DOHH2 (cell line): Measurements from ENCODE around the gene MCF2L.
A peak's percentile ranks its signal among the peaks of the same experiment; 100 is the strongest.

Experiments
- H3F3A ChIP-seq: fragments of 200-600 bp; sonication (generic), shearing (Covaris generic); 2 replicates; pipeline ENCODE4 v1.6.0; 2016; ENCODE audit warnings: antibody characterized with exemption, mild to moderate bottlenecking; ENCODE audit not compliant: control insufficient read depth, insufficient read depth
- H3K27ac ChIP-seq: fragments of 200-600 bp; sonication (generic); 2 replicates; pipeline ENCODE4 v1.5.1; 2014; ENCODE audit warnings: low read depth, mild to moderate bottlenecking, low read length, moderate library complexity
- H3K27me3 ChIP-seq: fragments of 200-600 bp; sonication (generic); 2 replicates; pipeline ENCODE4 v1.6.1; 2014; ENCODE audit warnings: mild to moderate bottlenecking, low read length, mixed read lengths; ENCODE audit not compliant: control insufficient read depth
- H3K36me3 ChIP-seq: fragments of 200-600 bp; sonication (generic); 2 replicates; pipeline ENCODE4 v1.6.1; 2014; ENCODE audit warnings: mild to moderate bottlenecking, low read length, moderate library complexity, mixed read lengths; ENCODE audit not compliant: control insufficient read depth
- H3K4me1 ChIP-seq: fragments of 200-600 bp; sonication (generic); 2 replicates; pipeline ENCODE4 v1.6.1; 2014; ENCODE audit warnings: mild to moderate bottlenecking, low read length, mixed read lengths; ENCODE audit not compliant: control insufficient read depth
- H3K4me2 ChIP-seq: fragments of 200-600 bp; sonication (generic); 2 replicates; pipeline ENCODE4 v1.6.0; 2014; ENCODE audit warnings: mild to moderate bottlenecking, low read length, moderate library complexity
- H3K4me3 ChIP-seq: fragments of 200-600 bp; sonication (generic); 2 replicates; pipeline ENCODE4 v1.5.1; 2014; ENCODE audit warnings: mild to moderate bottlenecking, low read length, mixed read lengths
- H3K79me2 ChIP-seq: fragments of 200-600 bp; sonication (generic); 2 replicates; pipeline ENCODE4 v1.6.1; 2014; ENCODE audit warnings: mild to moderate bottlenecking, low read length, mixed read lengths; ENCODE audit not compliant: control insufficient read depth
- H3K9me2 ChIP-seq: fragments of 200-600 bp; sonication (generic); replicated peaks from 2 replicates; pipeline ENCODE4 v1.6.1; 2014; ENCODE audit warnings: mild to moderate bottlenecking, low read length, mixed read lengths; ENCODE audit not compliant: control insufficient read depth
- H3K9me3 ChIP-seq: fragments of 200-600 bp; sonication (generic); 2 replicates; pipeline ENCODE4 v1.6.1; 2014; ENCODE audit warnings: antibody characterized with exemption, low read length, mixed read lengths; ENCODE audit not compliant: control insufficient read depth, insufficient read depth
- H4K20me1 ChIP-seq: fragments of 200-600 bp; sonication (generic); 2 replicates; pipeline ENCODE4 v1.6.0; 2014; ENCODE audit warnings: low read depth, mild to moderate bottlenecking, antibody characterized with exemption, low read length, moderate library complexity; ENCODE audit not compliant: control insufficient read depth, insufficient read depth
- EZH2phosphoT487 ChIP-seq: fragments of 200-600 bp; sonication (generic); IDR thresholded peaks from 2 replicates; pipeline ENCODE4 v1.6.1; 2017; ENCODE audit warnings: borderline replicate concordance, mild to moderate bottlenecking, antibody characterized with exemption, low read length, moderate library complexity, mixed read lengths
- TF ChIP-seq, protein P1 (sequence below): fragments of 200-600 bp; sonication (generic); IDR thresholded peaks from one replicate; pipeline ENCODE4 v1.5.1; 2014; ENCODE audit warnings: antibody characterized with exemption, mild to moderate bottlenecking, low read depth, low read length; ENCODE audit not compliant: poor library complexity, severe bottlenecking

The MCF2L gene

GRCh38 chr13:113001241-113002140 is 32.5 kb downstream of the MCF2L start:
- TF ChIP-seq EZH2phosphoT487, result no peak
- TF ChIP-seq, protein P1, sequence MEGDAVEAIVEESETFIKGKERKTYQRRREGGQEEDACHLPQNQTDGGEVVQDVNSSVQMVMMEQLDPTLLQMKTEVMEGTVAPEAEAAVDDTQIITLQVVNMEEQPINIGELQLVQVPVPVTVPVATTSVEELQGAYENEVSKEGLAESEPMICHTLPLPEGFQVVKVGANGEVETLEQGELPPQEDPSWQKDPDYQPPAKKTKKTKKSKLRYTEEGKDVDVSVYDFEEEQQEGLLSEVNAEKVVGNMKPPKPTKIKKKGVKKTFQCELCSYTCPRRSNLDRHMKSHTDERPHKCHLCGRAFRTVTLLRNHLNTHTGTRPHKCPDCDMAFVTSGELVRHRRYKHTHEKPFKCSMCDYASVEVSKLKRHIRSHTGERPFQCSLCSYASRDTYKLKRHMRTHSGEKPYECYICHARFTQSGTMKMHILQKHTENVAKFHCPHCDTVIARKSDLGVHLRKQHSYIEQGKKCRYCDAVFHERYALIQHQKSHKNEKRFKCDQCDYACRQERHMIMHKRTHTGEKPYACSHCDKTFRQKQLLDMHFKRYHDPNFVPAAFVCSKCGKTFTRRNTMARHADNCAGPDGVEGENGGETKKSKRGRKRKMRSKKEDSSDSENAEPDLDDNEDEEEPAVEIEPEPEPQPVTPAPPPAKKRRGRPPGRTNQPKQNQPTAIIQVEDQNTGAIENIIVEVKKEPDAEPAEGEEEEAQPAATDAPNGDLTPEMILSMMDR, result no peak
- Histone ChIP-seq H4K20me1 (no peaks in the 10 kb centered on the region), H3K9me3 (no peaks in the 10 kb centered on the region), H3K27ac (no peak overlapping the region), H3K27me3 (no peaks in the 10 kb centered on the region), H3K36me3 (no peaks in the 10 kb centered on the region), H3K4me3 (no peak overlapping the region), H3K9me2 (no peaks in the 10 kb centered on the region), H3K4me2 (no peak overlapping the region), H3K4me1 (no peaks in the 10 kb centered on the region), H3K79me2 (no peaks in the 10 kb centered on the region), H3F3A (no peaks in the 10 kb centered on the region)

DNA sequence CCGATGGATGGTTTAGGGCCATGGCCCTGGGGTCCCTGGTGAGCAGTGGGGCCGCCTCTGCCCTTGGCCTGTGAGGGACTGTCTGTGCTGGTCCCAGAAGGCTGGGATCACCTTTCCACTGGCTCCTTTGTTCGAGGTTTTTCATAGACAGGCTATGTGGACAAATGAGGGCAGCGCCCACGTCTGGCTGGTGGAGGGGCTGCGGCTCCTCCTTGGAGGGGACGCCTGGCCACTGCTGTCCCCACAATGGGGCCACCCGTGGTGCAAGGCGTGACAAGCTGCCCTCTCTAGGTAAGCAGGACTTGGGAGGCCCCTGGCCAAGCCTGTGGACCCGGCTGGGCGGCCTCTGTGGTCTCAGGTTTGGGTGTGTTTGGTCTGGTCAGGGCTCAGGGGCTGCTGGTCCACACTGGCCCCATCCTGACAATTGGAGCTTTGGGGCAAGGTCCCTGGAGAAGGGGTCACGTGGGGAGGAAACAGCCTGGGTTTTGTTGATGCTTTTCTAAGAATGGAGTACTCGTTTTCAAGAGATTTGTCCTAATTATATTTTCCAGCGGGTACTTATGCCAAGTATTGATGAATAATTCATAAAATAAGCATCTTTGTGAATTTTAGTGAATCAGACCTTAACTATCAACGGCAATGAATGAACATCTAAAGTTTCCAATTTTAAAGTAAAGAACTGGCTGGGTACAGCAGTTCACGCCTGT is 33.3 kb downstream of the MCF2L start:
- Histone ChIP-seq H3K4me1 (no peaks in the 10 kb centered on the region), H3K9me2 (no peaks in the 10 kb centered on the region), H3K36me3 (no peaks in the 10 kb centered on the region), H3K79me2 (no peaks in the 10 kb centered on the region), H3K9me3 (no peaks in the 10 kb centered on the region), H3K4me3 (no peak overlapping the region), H3K4me2 (no peak overlapping the region), H3K27me3 (no peaks in the 10 kb centered on the region), H3K27ac (no peak overlapping the region), H3F3A (no peaks in the 10 kb centered on the region), H4K20me1 (no peaks in the 10 kb centered on the region)
- no peak for TF ChIP-seq EZH2phosphoT487
- TF ChIP-seq, protein P1, result peak; percentile 25

DNA sequence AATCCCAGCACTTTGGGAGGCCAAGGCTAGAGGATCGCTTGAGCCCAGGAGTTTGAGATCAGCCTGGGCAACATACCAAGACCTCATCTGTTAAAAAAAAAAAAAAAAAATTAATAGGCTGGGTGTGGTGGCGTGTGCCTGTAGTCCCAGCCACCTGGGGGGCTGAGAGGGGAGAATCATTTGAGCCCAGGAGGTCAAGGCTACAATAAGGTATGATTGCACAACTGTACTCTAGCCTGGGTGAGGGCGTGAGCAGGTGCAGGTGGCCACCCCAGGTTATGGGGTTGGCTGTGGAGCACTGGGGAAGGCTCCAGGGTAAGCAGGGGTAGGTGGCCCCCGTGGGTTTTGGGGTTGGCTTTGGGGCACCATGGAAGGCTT is 33.9 kb downstream of the MCF2L start:
- no peaks in the 10 kb centered on the region for H3K27me3 ChIP-seq
- no peaks in the 10 kb centered on the region for H3K79me2 ChIP-seq
- no peak overlapping the region for H3K27ac ChIP-seq
- no peaks in the 10 kb centered on the region for H3F3A ChIP-seq
- H3K9me2 ChIP-seq, result no peaks in the 10 kb centered on the region
- no peaks in the 10 kb centered on the region for H3K36me3 ChIP-seq
- no peak overlapping the region for H3K4me2 ChIP-seq
- no peaks in the 10 kb centered on the region for H3K4me1 ChIP-seq
- H3K9me3 ChIP-seq, result no peaks in the 10 kb centered on the region
- H3K4me3 ChIP-seq, result no peak overlapping the region
- H4K20me1 ChIP-seq, result no peaks in the 10 kb centered on the region
- no peak for TF ChIP-seq EZH2phosphoT487
- TF ChIP-seq, protein P1, result no peak
